Right ventricle myocardium superior (tissue), 1 donor: ENCODE data around the gene PCBP3. TPM values are rescaled to one million over a fixed set of nuclear protein-coding genes. Genes with fewer than 3 reads are reported as not detected.
"Not testable (repeated sequence)": the region's sequence is repeated elsewhere in the genome, so short reads cannot be mapped to it uniquely, and the experiment has no call there.

Source experiments
- ATAC-seq: fragments of 200-7000 bp; cut with Tn5 transposase; one replicate; pipeline ENCODE4 v1.9.1; 2020; ENCODE audit warnings: mild to moderate bottlenecking; ENCODE audit not compliant: poor library complexity
- DNase-seq: peaks from one replicate; pipeline ENCODE4 v3.0.0-alpha.2; 2020
- intact Hi-C: fragments of 100-400 bp; cut with DNase I; formaldehyde crosslinking; loops from one replicate; pipeline ENCODE4 v1.11.2; 2022
- total RNA-seq: library from RNA; stranded (reverse); fragmentation: NEBNext Ultra II Directional; extraction: Animal tissue kit (Norgen Biotek cat#: 25700); gene quantifications from one replicate; pipeline ENCODE4 v1.2.1, GENCODE V29; 2021
- donor health status: DM: no; HTN: yes; CAD: no; lungs with severe emphysema.

Gene PCBP3
- total RNA-seq, 1 donor from 2014 or later, result 2.0 TPM

DNA sequence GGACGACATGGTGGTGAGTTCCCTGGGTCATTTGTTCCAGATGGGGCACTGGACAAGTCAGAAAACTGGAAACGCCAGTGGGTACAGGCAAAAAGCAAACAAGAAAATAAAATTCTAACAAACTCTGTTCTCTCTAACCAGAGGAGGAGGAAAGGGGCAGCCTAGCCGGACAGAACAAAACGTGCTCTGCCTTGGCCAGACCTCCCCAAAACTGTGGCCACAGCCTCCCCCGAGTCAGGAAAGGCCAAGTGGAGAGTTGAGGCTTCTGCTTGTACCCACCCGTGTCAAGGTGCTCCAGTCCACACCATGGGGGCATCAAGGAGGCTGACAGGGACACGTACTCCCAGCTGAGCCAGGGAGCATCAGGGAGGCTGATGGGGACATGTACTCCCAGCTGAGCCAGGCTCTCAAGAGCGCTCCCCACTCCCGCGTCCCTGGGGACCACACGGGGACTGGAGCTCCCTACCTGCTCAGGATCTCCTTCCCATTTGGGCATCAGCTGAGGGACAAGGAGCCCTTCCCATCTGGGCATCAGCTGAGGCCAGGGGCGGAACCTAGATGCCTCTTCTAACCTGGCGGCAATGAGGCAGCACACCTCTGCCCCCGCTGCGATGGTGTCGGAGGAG, 183.3 kb downstream of the PCBP3 start:
- intact Hi-C loops, result loop anchor here (10.0 kb wide), 1 partner anchor 362 kb away; no protein-coding TSS in a partner anchor
- ATAC-seq, result no peak
- no peak for DNase-seq

DNA sequence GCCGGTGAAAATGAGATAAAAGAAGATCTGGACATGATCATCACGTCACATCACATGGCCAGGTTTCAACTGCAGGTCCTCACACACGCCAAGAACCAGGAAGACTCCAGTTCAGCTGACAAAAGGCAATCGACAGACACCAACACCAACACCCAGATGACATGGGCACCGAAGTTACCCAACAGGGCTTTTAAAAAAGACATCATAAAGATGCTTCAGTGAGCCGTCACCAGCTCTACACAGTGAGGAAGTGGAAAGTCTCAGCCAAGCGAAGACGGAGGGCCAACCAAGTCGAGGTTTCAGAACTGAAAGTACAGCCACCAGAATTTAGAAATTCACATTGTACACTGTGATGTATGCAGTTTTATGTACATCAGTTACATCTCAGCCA, 183.8 kb downstream of the PCBP3 start:
- no peak for DNase-seq
- intact Hi-C loops, result loop anchor here (10.0 kb wide), 1 partner anchor 362 kb away; no protein-coding TSS in a partner anchor
- ATAC-seq, result no peak

DNA sequence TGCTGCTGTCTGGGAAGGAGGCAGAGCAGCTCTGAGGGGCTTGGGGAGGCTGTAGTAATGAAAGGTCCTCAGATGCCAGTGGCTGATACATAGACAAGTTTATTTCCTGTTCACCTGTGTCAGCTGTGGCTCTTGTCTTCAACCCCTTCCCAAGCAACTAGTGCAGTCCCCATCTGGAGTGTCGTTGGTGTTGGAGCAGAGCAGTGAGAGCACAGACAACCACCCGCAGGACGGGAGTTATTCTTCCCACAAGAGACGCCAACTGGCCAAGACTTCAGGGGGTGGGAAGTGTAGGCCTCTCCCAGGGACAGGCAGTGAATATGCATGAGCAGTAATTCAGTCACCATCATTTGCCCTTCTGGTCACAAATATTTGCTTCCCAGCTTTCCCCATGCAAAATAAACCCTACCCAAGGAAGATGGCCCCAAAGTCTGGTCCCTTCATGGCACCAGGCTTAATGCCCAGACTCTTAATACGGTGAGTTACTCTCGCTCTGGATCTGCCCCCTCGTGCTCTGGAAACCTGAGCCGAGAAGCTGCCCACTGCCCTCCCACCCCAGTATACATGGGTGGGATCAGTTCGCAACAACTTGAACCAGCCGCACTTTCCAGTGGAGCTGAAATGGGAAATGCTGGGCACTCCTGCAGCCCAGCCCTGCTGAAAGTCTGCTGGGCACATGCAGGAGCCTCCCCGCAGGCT, 184.5 kb downstream of the PCBP3 start:
- ATAC-seq, result no peak
- intact Hi-C loops, result loop anchor here (10.0 kb wide), 1 partner anchor 363 kb away; no protein-coding TSS in a partner anchor
- no peak for DNase-seq

- intact Hi-C loops, result loop anchor here (10.0 kb wide), 1 partner anchor 364 kb away; no protein-coding TSS in a partner anchor
- DNase-seq (no peak), ATAC-seq (peak; percentile 32)
Measured at GRCh38 chr21:45828580-45829570, 185.3 kb downstream of the PCBP3 start.

DNA sequence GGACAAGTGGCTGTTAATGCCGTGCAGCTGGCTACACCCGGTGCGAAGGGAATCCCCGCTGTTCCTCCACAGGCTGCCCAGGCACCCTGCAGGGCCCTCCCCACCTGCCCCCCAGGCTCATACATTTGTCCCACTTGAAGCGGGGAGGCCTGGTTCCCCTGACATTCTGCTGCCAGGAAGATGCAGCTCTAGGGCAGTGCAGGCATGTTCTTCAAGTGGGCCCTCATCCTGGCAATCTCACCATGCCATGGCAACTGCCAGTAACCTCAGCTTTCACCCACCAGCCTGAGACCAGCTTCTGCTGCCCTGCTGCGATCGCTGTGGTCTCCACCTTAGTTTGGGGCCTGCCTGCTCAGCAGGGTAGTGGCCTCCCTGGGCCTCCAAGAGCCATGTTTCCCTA, 186.1 kb downstream of the PCBP3 start:
- intact Hi-C loops, result loop anchor here (10.0 kb wide), 1 partner anchor 365 kb away; no protein-coding TSS in a partner anchor
- no peak for ATAC-seq
- no peak for DNase-seq

DNA sequence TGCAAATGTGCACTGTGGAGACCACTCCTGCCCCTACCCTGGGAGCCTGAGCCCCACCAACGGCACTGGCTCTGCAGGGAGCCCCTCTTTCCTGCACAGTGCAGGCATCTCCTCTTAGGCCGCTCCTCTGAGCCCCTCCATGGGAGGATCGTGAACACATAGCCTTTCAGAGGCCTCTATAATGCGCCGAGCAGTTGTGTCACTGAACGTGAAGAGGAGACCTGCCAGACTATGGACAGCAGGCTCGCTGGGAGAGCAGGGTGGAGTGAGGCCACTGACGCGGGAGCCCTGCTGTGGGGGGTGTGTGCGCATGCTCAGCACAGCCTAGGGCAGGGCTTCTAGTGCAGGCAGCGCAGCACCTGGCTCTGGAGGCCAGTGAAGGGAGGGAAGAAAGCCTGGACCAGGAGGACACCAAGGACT, 186.7 kb downstream of the PCBP3 start:
- ATAC-seq, result no peak
- no peak for DNase-seq
- intact Hi-C loops, result no loop called here

GRCh38 chr21:45830720-45831366, 187.3 kb downstream of the PCBP3 start:
- ATAC-seq, result no peak

GRCh38 chr21:45831991-45832740, 188.6 kb downstream of the PCBP3 start:
- peak; percentile 66 for DNase-seq
- ATAC-seq, result peak; percentile 9
- intact Hi-C loops, result no loop called here

More at GRCh38 chr21:45830720-45831366, 187.3 kb downstream of the PCBP3 start:
- intact Hi-C loops, result no loop called here
- no peak for DNase-seq

DNA sequence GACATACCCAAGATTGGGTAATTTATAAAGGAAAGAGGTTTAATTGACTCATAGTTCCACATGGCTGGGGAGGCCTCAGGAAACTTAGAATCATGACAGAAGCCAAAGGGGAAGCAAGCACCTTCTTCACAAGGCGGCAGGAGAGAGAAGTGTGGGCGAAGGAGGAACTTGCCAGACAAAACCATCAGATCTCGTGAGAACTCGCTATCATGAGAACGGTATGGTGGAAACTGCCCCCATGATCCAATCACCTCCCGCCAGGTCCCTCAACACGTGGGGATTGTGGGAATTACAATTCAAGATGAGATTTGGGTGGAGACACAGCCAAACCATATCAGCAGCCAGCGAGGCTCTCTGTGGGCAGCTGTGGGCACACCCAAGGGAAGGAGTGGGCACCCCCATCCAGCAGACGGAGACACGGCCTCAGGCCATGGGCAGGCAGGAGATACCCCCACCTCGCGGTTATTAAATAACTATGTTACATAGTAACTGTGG, 189.3 kb downstream of the PCBP3 start:
- ATAC-seq, DNase-seq, intact Hi-C loops: not testable (repeated sequence)

DNA sequence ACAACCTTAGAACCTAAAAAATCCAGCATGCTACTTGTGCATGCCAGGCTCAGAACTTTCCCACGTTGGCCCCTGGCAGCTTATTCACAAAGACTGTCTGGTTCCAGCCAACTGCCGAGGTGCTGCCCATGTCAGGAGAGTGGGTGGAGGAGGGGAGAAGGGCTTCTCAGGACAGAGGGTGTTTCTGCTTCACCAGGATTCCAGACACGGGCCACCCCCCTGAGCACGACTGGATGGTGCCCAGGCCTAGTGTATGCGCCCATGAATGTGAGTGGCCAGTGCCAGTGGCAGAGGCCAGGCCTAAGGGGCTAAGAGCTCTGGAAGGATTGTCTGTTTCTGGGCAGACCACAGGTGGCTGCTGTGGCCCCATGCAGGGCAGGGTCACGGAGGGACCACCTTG, 189.9 kb downstream of the PCBP3 start:
- ATAC-seq (peak; percentile 78), DNase-seq (no peak)
- intact Hi-C loops, result no loop called here

DNA sequence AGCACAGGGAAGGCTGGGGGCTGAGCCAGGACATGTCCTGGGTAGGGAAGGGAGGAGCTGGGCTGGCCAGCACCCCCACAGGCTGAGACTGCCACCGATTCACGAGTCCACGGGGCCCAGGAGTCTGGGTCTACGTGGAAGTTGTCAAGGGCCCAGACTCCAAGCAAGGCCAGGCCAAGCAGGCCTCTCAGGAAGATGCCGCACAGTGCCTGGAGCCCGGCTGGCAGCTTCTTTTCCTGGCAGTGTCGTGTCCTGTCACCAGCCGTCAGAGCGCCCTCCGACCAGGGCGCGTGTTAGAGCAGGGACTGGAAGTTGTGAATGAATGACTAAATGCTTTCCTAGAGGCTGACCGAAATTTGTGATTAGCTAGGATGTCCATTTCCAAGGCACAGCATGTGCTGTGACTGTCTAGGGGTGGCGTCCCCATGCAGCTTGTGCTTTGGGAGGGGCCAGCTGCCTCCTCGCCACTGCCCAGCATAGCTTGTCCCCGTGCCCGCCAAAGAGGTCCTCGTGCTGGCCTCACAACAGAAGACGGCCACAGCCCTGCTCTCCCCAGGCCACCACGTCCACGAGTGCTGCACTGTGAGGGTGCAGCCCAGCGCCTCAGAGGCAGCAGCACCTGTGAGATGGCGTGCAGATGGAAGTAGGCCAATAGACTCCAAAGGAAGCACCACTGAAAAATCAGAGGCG, 190.6 kb downstream of the PCBP3 start:
- intact Hi-C loops, result no loop called here
- ATAC-seq, result peak; percentile 26
- DNase-seq, result no peak

GRCh38 chr21:45834821-45835293, 191.3 kb downstream of the PCBP3 start:
- DNase-seq (no peak), ATAC-seq (no peak)
- intact Hi-C loops, result no loop called here

GRCh38 chr21:45835301-45836267, 192.1 kb downstream of the PCBP3 start:
- DNase-seq, result no peak
- no peak for ATAC-seq
- intact Hi-C loops, result no loop called here

GRCh38 chr21:45836268-45836655, 192.7 kb downstream of the PCBP3 start:
- no peak for ATAC-seq
- DNase-seq, result no peak
- intact Hi-C loops, result no loop called here

DNA sequence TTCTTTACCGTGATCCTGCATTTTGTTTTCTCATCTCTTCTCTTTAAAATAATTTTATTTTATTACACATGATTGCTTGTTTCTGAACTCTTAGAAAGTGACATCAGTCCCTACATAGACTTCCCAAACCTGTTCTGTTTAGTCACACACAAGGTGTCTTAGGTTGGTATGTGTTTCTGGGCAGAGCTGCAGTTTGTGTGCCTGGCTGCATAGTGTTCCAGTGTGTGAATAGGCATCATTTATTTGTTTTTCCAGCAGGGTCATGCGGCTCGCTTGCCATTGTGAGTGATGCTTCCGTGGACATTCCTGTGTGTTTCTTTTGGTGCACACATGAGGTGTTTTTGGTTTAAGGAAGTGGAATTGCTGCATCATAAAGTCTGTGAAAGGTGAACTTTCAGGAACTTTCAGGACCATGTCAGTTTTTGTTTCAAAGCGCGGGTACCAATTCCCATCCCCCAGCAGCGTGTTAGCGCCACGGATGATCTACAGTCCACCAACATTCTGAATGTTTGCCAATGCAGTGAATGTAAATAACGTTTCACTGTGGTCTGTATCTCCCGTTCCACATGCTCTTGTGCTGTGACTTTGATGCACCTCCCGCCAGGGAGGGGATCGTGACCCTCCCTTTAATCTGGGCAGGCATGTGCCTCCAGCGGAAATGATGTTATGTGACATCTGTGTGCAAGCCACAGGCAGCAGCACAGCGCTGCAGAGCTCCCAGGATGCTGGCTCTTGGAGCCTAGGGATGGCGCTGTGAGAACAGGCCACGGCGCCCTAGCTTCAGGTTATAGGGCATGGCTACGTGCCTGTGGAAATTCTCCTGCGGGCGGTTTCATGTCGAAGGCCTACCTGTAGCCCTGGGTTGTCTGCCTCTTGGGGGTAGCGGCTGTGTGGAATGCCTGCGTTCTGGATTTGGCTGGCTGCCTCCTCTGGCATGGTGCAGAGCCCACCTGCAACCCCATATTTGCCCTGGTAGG, 193.5 kb downstream of the PCBP3 start:
- no peak for ATAC-seq
- intact Hi-C loops, result no loop called here
- DNase-seq, result no peak
